OCI-M2 (cell line): Measurements from ENCODE around the gene PLAGL2.

Experiments
- DNase-seq: peaks from one replicate; lab custom pipeline; 2025; ENCODE audit not compliant: unreplicated experiment; lab: John Stamatoyannopoulos, UW

Gene PLAGL2

DNA sequence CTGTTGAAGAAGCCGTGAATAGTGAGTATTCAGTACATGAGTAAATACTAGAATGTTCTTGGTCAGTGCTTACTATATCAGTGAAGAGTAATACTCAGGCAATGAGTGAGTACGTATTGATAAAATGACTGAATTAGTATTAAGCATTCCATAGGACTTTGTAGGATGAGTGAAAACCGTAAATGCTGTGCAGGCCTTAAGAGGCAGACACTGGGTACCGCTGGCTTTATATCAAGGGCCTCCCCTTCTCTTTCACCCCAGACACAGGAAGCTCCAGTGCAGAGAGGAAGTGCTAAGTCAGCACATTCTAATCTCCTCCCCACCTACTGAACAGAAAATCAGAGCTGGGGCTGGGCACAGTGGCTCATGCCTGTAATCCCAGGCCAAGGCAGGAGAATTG is 24.3 kb upstream of the PLAGL2 start:
- DNase-seq, result no peak

DNA sequence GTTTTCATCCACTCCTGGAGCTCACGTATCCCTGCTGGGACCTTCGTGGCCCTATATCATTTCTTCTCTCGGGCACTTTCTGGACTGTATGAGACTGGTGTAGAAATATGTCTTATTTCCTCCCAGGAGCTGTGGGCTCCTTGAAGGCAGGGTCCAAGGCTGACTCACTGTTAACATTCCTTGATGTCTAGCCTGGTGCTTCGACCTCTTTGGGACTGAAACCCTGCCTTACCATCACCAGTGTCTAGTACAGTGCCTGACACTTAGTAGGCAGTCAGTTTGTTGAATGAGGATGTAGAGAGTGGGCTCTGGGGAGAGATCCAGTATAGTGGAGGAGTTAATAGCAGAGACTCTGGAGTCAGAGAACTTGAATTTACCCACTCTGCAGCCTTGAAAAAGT is 23.7 kb upstream of the PLAGL2 start:
- no peak for DNase-seq

GRCh38 chr20:32230707-32231106 is 23.2 kb upstream of the PLAGL2 start:
- DNase-seq, result no peak

DNA sequence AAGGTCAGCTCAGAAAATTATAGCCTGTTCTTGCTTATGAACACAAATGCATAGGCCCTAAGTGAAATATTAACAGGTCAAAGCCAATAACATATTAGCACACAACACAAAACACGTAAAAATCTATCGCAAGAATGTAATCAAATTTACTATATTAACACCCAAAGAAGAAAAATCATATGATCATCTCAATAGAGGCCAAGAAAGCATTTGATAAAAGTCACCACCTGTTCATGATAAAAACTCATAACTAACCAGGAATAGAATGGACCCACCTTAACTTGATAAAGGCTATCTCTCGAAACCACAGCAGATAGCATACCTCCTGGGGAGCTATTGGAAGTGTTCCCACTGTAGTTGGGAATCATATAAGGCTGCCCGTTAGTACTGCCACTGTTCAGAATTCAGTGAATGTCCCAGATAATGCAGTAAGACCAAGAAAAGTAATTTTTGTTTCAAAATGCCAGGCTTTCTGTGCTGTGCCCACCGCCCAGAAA is 21.8 kb upstream of the PLAGL2 start:
- DNase-seq, result no peak

GRCh38 chr20:32227744-32228688 is 20.5 kb upstream of the PLAGL2 start:
- DNase-seq, result no peak

DNA sequence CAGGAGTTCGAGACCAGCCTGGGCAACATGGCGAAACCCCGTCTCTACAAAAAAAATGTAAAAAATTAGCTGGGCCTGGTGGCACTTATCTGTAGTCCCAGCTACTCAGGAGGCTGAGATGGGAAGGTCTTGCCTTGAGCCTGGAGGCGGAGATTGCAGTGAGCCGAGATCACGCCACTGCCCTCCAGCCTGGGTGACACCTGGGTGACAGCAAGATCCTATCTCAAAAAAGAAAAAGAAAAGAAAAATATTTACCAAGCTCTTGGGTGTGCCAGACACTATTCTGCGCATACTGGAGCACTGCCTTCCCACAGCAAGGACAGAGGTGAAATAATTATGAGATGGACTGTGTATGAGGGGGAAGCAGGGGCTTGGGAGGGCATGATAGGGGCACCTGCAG is 19.8 kb upstream of the PLAGL2 start:
- no peak for DNase-seq

- no peak for DNase-seq
These were observed 18.8 kb upstream of the PLAGL2 start for GRCh38 chr20:32226391-32226790.

DNA sequence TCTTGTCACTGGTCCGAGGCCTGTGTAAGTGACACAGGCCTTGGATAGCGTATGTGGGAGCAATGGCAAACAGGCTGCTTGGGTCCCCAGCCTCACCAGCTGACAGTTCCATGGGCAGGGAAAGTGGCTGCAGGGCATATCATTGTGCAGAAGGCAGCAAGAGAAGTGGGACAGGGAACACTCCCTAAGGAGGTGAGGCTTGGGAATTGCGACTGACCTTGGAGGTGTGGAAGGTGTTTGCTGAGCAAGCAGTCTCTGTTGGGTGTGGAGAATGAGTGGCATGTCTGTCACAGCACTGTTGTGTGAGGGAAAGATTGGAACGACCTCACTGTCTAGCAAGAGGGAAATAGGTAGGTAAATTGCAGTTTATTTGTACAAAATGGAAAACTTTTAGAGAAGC is 16.9 kb upstream of the PLAGL2 start:
- DNase-seq, result no peak

GRCh38 chr20:32218156-32218900 is 10.8 kb upstream of the PLAGL2 start:
- no peak for DNase-seq

DNA sequence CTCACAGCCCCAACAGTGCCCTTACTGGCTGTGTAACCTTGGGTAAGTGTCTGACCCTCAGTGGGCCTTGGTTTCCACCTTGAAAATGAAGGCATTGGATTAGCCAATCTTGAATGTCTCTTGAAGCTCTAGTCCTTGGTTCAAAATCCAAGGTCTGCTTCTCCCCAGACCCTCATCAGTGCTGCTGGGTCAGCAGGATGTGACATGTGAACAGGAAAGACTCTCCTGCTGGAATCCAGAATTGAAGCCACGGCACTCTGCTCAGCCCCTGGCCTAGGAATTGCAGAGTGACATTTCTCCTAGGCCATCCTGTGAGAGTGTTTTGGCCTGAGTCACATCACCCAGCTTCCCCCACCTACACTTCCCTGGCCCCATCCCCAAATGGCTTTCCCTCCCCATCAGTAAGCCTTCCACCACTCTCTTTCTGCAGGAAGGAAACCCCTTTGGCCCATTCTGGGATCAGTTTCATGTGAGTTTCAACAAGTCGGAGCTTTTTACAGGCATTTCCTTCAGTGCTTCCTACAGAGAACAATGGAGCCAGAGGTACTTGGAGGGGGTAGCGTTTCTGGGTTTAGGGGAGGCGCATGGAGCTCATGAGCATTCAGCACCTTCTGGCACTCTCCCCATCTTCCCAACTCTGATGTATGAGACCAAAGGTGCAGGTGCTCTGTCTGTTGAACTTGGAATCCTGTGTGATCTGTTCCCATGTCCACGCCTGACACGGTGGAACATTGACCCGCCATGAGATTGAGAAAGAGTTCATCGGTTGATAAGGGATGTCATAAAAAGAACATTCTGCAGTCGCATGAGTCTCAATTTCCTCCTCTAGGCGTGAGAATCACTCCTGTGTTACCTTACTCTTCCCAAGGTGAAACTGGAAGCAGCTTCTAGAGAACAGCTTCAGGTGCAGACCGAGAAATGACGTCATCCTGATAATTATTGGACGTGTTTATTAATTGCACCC is 8.9 kb upstream of the PLAGL2 start:
- no peak for DNase-seq

- DNase-seq, result no peak
These were observed 8.2 kb upstream of the PLAGL2 start for GRCh38 chr20:32215729-32216128.

- no peak for DNase-seq
These were observed 7.6 kb upstream of the PLAGL2 start for GRCh38 chr20:32215147-32215546.

DNA sequence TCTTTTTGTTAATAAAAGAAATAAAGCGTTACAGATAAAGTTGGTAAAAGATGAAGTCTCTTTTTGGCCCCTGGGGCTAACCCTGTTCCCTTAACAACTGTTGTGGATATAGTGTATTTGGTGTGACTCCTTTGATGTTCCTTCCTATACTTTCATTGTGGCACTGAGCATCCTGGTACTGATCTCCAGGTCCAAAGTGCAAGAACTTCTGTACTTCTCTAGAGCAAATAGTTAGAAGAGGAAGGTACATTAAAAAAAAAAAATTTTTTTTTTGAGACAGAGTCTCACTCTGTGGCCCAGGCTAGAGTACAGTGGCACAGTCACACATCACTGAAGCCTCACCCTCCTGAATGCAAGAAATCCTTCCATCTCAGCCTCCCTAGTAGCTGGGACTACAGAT is 6.3 kb upstream of the PLAGL2 start:
- no peak for DNase-seq

DNA sequence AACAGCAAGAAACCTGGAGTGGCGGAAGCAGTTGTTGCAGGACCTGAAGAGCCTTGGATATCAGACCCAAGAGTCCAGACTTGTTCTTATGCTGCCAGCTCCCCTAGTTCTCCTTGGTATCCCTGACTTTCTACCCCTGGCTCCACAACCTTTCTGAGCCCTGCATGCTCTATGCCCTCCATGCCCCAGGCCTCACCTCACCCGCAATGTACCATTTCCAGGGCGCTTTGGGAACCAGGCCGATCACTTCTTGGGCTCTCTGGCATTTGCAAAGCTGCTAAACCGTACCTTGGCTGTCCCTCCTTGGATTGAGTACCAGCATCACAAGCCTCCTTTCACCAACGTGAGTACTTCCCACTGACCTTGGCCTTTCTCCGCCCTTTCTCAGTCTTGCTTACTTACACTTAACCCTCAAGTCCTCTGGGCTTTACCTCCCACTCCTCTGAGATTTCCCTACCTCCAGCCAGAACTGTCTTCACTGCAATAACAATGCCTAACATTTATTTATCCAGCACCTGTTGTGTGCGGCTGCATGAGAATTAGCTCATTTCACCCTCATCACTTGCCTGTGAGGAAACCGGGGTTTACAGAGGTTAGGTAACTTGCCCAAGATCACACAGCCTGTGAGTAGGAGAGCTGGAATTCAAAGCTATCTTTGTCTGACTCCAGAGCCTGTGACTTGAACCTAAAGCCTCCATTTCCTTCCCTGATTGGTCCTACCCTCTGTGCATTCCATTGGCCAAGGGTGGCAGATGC is 2.5 kb upstream of the PLAGL2 start:
- DNase-seq, result no peak

DNA sequence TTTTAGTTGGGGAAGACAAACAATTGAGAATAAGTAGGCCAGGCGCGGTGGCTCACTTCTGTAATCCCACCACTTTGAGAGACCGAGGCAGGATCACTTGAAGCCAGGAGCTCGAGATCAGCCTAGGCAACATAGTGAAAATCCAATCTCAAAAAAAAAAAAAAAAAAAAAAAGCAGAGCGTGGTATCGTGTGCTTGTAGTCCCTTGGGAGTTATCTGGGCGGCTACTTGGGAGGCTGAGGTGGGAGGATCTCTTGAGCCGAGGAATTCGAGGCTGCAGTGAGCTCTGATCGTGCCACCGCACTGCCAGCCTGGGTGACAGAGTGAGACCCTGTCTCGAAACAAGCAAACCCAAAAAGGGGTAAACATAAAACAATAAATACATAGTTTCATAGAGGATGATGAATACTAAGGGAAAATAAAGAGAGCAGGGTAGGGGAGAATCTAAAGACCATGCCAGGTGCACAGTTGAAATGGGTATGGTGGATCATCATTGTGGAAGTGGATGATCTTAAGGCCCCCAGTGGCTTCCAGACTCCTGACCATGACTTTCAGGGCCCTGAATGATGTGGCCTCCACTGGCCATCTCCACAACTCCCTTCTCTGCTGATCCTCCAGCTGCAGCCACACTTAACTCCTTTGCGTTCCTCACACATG is 1.1 kb upstream of the PLAGL2 start:
- no peak for DNase-seq

DNA sequence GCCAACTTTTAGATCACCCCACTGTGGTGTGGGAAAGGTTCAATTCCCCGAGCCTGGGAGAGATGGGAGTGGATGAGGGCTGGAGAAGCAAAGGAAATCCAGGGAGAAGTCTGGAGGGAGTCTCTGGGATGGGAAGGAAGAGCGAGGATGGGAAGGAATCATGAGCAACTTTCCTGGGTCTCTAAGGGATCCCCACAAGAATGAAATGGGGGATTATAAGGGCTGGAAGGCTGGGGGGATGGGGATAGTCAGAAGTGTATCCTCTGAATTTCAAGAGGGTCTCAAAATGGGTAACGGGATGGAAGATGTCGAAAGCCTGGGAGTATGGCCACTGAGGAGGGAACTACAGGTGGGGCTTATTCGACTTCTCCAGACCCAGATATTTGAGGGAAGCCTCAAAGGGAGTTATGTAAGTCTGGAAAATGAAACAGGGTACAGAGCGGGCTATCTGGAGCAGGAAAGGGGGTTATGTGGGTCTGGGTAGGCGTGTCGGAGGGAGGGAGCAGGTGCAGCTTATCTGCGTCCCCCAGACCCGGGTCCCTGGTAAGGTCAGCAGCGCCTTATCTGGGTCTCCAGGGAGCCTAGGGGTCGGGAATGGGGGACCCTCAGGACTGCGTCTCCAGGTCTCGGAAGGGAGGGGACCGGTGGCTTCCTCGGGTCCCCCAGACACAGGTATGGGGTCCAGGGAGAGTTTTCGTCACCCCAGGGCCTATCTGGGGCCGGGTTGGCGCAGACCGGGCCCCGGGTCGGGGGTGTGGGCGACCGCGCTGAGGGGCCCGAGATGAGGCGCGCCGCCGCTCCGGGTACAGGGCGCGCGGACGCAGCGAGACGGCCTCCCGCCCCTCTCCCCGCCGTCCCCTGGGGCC is 550 bp downstream of the PLAGL2 start:
- no peak for DNase-seq

DNA sequence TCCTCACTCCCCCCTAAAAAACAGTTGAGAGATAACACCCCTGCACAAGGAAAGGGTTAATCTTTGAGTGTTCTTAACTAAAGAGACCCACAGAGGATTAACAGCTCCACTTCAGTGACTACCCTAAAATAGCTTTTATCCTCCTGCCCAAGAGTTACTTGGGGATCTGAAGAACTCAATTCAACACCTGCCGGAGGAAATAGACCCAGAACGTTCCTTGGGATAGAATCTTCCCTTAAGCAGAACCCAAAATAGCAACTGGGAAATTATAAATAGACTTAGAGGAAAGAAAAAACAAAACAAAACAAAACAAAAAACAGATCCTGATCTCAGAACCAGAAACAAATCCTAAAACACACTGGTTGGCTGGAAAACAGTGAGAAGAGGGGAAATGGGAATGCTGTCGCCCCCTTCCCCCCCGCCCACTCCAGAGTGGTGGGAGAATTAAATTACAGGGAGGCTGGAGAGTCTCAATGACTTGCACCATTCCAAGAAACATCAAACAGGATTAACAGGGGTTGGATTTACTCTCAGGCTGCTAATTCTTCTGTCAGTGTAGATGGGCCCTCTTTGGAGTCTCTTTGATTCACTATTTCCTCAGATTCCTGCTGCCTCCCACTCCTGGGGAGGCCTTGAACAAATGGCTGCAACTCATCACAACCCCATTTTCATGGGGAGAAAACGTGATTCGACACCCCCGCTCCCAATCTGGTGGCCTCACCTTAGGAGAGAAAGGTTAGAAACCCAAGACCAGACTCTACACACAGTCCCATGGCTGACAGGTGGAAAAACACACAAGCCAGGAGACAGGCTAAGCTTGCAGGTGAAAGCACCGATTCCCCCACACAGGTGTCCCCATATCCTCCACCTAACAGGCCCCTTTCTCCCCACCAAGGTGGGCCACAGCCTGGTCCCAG is 1.4 kb downstream of the PLAGL2 start:
- DNase-seq, result no peak
